HG03378 (cell line): ENCODE measurements around the gene NCAPD2.

Experiments
- ATAC-seq: cut with Tn5 transposase; IDR thresholded peaks from one replicate; pipeline ENCODE4 v1.9.1; 2021; ENCODE audit warnings: mild to moderate bottlenecking, moderate library complexity; ENCODE audit not compliant: unreplicated experiment

Gene NCAPD2

GRCh38 chr12:6493497-6494257, at the start of gene NCAPD2:
TSS of gene NCAPD2 (plus strand) at chr12:6494102. CDS start at chr12:6495099, 997 bp downstream.
- peak; percentile 81 for ATAC-seq

DNA sequence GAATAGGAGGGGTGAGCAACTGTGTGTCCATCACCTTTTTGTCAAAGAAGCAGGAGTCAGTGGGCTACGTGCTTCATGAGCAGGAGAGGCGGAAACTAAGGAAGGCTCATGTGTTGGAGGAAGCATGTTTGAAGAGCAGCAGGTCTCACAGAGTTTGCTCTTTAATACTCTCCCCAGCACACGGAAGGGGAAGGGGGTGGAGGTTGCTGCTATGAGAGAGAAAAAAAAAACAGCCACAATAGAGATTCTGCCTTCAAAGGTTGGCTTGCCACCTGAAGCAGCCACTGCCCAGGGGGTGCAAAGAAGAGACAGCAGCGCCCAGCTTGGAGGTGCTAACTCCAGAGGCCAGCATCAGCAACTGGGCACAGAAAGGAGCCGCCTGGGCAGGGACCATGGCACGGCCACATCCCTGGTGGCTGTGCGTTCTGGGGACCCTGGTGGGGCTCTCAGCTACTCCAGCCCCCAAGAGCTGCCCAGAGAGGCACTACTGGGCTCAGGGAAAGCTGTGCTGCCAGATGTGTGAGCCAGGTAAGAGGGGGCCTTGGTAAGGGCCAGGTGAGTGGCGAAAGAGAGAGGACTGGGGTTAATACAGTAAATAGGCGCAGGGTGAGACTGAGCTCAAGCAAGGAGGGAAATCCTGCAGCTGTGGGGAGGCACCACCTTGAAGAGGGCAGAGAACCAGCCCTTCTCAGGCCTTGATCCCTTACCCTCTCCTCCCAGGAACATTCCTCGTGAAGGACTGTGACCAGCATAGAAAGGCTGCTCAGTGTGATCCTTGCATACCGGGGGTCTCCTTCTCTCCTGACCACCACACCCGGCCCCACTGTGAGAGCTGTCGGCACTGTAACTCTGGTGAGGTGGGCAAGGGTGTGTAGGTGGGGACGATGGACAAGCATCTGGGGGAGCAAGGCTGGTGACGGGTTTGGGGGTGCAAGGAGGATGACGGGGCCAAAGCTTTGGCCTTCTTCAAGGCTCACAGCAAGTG, 48.9 kb upstream of the NCAPD2 start, which contains the start of gene CD27:
CD27 (plus strand) TSS at position 252 of the 985 bp plus-strand sequence; CDS start at position 393, 141 bp downstream.
- ATAC-seq: no peak

GRCh38 chr12:6450091-6450868, 43.6 kb upstream of the NCAPD2 start:
- no peak for ATAC-seq

DNA sequence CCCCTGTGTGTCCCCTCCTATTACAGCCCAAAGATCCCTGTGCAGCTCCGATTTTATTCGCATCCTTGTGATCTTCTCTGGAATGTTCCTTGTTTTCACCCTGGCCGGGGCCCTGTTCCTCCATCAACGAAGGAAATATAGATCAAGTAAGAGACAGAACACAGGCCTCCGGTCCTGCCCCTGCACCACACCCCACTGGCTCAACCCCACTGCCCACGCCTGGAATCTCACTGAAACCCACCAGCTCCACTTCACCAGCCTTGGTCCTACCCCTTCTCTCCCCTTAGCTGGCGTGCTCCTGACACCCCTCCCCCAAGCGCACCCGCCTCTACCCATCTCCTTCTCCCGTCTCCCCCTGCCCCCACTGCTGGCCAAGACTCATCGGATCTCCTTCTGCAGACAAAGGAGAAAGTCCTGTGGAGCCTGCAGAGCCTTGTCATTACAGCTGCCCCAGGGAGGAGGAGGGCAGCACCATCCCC, 43.0 kb upstream of the NCAPD2 start:
- no peak for ATAC-seq

GRCh38 chr12:6451348-6452244, 42.3 kb upstream of the NCAPD2 start, which contains the start of gene TAPBPL:
TSS of gene TAPBPL (plus strand) at chr12:6452042. CDS start at chr12:6452249, 207 bp downstream.
- ATAC-seq: peak; percentile 52

- ATAC-seq: no peak
These were observed 41.5 kb upstream of the NCAPD2 start for GRCh38 chr12:6452245-6452943.

GRCh38 chr12:6452944-6453630, 40.8 kb upstream of the NCAPD2 start:
- ATAC-seq: no peak

- ATAC-seq: no peak
These were observed 36.5 kb upstream of the NCAPD2 start for GRCh38 chr12:6457220-6457945.

DNA sequence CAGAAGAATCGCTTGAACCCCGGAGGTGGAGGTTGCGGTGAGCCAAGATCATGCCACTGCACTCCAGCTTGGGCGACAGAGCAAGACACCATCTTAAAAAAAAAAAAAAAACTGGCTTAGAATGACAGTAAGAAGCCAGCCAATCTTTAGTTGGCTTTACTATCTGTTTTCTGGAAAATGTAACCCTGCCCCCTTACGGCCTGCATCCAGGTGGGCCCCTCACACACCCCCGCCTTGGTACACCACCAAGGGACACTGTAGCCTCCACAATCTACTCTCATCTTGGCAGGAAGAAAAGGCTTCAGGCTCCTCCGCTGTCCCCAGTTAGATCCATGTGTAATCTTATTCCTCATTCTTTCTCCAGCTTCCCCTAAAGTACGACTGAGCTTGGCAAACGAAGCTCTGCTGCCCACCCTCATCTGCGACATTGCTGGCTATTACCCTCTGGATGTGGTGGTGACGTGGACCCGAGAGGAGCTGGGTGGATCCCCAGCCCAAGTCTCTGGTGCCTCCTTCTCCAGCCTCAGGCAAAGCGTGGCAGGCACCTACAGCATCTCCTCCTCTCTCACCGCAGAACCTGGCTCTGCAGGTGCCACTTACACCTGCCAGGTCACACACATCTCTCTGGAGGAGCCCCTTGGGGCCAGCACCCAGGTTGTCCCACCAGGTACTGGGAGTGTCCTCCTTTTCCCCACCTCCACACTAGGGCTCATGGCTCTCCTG, 35.5 kb upstream of the NCAPD2 start:
- ATAC-seq: no peak

- no peak for ATAC-seq
These were observed 34.9 kb upstream of the NCAPD2 start for GRCh38 chr12:6459004-6459337.

GRCh38 chr12:6460751-6461371, 33.0 kb upstream of the NCAPD2 start:
- ATAC-seq: no peak

- peak; percentile 54 for ATAC-seq
These were observed 32.3 kb upstream of the NCAPD2 start for GRCh38 chr12:6461401-6462233.

GRCh38 chr12:6462234-6462995, 31.5 kb upstream of the NCAPD2 start:
- no peak for ATAC-seq

- ATAC-seq: no peak
These were observed 30.7 kb upstream of the NCAPD2 start for GRCh38 chr12:6463216-6463615.

- no peak for ATAC-seq
These were observed 30.0 kb upstream of the NCAPD2 start for GRCh38 chr12:6463858-6464257.
